DND-41 (cell line): ENCODE results near the gene TCF7.

Source experiments
- EZH2 ChIP-seq: IDR thresholded peaks from 3 replicates; pipeline ENCODE4 v1.6.1; 2012; ENCODE audit warnings: borderline replicate concordance, low read depth, mild to moderate bottlenecking, moderate library complexity, low read length, inconsistent platforms; ENCODE audit not compliant: severe bottlenecking
- TF ChIP-seq, protein P1 (sequence below): IDR thresholded peaks from 2 replicates; pipeline ENCODE4 v1.5.1; 2012; ENCODE audit warnings: borderline replicate concordance, low read length, moderate library complexity, mild to moderate bottlenecking; ENCODE audit not compliant: poor library complexity, severe bottlenecking; ENCODE audit errors: extremely low read depth

DNA sequence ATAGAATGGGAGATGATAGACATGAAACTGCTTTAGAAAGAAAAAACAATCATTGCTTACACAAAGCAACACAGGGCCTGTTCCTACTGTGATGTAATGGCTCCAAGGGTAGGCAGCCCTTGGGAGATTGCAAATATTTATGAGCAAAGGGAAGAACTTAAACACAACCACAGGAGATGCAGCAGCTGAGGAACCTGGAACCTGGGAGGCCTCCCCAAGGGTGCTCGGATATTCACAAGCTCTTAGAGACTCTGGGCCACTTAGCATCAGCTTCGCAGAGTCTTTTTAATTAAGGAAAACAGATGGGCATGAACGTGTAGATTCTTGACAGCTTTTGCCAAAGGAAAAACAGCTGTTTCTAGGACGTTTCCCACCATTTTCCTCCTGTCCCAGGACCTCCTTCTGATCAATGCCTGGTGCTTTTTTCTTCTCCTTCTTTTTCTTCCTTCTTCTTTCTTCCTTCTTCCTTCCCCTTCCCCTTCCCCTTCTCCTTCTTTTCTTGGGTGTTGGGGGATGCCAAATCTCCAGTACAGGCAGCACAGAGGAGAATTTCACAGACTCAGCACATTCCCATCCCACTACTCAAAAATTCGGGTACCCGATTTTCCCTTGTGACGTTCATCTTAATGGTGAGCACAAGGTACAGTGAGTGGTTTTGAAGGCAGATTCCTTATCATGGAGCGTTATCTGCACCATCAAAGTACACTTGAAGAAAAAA, 28.1 kb upstream of the TCF7 start:
- TF ChIP-seq, protein P1, sequence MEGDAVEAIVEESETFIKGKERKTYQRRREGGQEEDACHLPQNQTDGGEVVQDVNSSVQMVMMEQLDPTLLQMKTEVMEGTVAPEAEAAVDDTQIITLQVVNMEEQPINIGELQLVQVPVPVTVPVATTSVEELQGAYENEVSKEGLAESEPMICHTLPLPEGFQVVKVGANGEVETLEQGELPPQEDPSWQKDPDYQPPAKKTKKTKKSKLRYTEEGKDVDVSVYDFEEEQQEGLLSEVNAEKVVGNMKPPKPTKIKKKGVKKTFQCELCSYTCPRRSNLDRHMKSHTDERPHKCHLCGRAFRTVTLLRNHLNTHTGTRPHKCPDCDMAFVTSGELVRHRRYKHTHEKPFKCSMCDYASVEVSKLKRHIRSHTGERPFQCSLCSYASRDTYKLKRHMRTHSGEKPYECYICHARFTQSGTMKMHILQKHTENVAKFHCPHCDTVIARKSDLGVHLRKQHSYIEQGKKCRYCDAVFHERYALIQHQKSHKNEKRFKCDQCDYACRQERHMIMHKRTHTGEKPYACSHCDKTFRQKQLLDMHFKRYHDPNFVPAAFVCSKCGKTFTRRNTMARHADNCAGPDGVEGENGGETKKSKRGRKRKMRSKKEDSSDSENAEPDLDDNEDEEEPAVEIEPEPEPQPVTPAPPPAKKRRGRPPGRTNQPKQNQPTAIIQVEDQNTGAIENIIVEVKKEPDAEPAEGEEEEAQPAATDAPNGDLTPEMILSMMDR: no peak
- no peak for TF ChIP-seq EZH2
